ENCODE results near the gene EDIL3.

EDIL3 gene, protein sequence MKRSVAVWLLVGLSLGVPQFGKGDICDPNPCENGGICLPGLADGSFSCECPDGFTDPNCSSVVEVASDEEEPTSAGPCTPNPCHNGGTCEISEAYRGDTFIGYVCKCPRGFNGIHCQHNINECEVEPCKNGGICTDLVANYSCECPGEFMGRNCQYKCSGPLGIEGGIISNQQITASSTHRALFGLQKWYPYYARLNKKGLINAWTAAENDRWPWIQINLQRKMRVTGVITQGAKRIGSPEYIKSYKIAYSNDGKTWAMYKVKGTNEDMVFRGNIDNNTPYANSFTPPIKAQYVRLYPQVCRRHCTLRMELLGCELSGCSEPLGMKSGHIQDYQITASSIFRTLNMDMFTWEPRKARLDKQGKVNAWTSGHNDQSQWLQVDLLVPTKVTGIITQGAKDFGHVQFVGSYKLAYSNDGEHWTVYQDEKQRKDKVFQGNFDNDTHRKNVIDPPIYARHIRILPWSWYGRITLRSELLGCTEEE
- 0 to 2.3 reads per million in 2 donors for total RNA-seq

DNA sequence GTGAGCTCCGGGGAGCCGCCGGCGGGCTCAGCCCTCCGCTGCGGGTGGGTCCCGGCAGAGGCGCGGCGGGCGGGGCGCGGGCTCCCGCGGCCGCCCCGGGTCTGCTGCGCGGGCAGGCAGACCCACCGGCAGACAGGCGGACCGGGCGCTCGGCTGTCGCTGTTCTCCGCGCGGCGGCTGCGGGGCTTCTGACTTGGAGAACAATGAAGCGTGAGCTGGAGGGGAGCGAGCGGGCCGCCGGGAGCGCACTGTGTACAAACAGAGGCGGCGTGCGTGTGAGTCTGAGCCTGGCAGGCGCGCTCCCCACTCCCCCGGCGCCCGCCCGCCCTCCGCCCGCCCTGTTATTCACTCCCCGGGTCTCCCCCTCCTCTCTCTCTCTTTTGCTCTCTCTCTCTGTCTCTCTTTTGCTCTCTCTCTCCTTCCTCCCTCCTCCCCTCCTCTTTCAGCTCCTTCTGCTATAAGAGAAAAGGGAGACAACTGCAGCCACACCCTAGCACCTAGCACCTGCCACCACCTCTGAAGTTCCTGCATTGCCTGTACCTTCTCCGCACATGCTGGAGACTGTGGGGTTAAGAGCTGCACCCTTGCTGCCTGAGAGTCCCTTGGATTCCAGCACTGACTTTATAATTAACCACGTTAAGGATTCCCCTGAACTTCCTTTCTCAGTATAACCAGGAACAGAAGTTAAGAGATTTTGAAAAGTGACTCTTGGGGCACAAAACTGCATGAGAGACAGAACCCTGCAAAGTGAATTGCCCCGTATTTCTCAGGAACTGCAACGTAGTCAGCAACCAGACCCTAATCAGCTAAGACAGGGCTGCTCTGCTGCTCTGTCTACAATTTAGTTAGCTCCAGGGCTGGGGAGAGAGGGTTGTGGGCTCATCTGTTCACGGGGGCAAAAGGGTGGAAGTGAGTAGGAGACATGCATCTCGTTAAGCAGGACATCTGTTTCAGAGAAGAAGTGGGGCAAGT, at the start of gene EDIL3:
Gene EDIL3 (minus strand): TSS at position 277 of the 972 bp plus-strand sequence. CDS start 506 bp downstream, outside the sequence.
- peak in 1 of 5 experiments; percentile 3 for DNase-seq

DNA sequence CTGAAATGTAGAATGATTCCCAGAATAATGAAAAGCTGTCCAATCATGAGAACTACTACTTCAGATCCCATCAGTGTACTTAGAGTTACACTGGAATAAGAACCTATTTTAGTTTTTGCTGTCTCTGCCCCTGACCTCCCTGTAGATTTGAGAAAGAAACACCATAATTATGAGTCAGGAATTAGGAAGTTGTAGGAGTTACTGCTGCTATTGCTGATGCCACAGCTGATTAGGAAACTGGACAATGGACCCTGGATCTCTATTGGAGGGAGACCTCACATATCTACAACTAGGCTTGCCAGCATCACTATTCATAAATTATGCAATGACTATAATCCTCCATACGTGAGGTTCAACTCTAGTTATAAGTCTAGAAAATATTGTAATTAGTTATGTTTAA, 48.8 kb upstream of the EDIL3 start:
- no peak for DNase-seq

DNA sequence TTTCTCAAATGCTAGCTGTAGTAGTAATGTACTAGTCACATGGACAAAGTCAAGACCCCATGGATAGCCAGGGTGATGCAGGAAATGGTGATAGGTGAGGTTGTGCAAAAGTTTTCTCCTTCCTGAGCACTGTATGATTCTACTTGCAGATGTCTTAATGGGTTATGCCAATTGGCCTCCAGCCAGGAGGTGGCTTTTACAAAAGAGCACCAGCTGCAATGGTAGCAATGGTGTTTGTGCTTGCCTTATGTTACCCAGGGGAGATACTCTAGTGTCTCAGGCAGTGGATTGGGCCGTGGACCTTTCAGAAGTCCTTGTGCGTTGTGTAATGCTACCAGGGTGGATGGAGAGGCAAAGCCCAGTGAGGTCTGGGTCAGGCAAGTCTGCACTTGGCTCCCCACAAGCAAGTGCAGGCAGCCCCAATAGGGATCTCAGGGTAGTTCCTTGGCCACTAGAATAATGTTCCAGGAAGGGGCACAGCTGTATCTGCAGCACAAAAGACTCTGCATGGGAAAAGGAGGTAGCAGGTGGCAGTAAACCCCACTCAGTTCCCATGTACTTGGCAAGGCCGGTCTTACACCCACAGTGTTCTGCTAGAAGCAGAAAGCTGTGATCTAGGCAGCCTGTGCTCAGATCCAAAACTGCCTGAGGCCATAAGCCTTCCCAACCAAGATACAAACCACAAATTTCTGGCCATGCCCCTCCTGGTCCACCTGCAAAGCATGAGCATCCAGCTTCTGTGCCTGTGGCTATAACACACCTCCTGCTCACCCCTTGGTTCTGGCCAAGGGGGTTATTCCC, 46.4 kb upstream of the EDIL3 start:
- no peak for DNase-seq

DNA sequence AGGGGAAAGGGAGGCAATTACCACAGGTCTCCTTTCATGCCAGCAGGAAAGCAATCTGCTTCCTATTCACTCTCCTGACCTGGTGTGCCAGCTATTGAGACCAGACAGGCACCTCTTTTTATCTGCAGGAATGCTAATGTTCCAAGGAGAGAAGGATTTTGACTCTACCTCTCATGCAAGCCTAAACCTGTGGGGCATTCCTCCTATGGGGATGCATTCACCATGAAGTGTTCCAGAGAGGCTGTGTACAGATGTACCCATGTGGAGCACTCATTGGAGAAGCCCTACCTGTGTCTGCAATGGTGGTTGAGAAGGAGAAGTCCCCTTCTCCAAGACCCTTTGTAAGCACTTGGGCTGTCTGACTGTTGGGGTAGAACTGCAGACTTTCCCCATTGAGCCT, 45.4 kb upstream of the EDIL3 start:
- no peak for DNase-seq

DNA sequence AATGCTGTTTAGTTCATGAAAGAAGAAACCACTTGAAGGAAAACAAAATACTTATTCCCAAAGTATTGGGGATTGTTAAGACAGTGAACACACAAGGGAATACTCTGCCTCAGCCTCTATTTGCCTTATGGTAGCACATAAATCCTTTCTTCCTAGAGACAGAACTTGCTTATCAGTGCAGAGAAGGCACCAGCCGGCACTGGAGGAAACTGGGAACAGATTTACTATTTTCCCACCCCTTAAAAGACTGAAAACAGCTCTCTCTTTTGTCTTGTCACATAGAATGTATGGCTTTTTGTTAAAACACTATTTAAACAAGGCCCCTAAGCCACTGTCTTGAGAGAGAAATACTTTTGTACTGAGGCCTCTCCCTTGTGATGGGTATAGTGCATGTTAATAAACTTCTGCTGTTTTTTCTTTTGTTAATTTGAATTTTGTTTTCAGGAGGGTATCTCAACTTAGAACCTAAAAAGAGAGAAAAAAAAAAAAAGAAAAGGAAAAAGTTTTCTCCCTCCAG, 40.7 kb upstream of the EDIL3 start:
- DNase-seq: no peak

DNA sequence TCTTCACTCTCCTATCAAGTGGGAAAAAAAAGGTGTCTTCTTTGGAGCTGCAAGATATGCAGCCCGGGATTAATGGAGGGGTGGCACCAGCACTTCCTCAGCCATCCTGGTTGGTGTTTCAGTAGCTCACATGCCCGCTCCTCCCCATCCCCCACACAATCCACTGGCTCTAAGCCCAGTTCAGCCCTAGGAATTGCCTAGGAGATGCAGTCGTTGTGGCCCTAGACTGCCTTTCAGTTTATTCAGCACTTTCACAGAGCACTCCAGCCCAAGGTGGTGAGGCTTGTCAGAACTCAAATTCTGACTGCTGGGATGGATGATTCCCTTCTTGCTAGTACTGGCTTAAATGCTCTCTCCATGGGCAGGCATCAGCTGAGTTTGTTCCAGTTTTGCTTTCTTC, 35.1 kb upstream of the EDIL3 start:
- DNase-seq: no peak

DNA sequence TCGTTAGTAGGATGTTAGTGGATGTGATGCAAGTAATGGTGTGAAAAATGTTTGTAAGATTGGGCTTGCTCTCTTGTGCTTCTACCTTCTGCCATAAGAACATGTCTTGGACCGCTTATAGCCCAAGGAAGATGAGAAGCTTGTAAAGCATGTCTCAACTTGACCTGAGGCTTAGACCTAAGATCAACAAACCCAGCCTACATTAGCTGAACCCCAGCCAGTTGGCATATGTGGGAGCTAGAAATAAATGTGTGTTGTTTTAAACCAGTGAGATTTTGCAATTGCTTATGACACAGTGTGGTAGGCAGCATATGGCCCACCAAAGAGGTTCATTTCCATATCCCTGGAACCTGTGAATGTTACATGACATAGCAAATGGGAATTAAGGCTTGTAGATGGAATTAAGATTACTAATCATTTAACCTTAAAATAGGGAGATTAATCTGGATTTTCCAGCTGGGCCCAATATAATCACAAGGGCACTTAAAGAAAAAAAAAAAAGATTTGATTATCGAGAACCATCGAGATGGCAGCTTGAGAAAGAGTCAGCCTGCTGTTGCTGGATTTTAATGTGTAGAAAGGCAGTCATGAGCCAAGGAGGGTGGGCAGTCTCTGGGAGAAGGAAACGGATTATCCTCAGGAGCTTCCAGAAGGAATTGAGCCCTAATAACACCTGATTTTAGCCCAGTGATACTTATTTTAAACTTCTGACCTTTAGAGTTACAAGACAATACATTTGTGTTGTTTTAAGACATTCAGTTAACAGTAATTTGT, 27.3 kb upstream of the EDIL3 start:
- DNase-seq: no peak

DNA sequence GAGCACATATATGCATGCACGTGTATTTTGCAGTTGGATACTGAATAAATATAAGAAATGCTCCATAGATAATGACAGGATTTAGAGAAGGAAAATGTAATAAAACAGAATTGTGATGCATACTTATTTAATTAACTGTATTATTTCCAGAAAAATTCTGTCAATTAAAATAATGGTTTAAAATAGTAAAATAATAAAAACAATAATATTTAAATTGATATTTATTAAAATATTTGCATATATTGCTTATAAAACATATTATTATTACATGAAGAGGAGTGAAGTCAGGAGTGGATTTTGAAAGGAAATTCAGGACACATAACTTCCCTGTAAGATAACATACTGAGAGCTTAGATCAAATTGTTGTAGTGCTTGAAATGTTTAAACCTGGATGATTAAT, 21.4 kb upstream of the EDIL3 start:
- no peak for DNase-seq

DNA sequence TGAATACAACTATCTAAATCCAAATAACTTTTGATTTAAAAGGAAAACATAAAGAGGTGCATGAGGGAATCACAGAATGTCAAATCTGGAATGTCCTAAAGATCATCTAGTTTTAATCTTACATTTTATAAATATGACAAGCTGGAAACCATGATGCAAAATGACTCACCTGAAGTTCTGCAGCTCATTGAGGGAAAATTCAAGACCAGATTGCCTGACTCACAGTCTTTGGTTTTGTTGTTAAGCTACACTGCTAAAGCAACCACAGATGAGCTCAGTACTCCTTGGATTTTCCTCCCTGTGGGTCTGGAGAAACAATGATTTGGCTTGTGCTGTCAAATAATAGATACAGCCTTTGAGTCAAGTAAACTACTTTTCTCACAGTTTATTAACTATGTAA, 19.1 kb upstream of the EDIL3 start:
- DNase-seq: no peak

DNA sequence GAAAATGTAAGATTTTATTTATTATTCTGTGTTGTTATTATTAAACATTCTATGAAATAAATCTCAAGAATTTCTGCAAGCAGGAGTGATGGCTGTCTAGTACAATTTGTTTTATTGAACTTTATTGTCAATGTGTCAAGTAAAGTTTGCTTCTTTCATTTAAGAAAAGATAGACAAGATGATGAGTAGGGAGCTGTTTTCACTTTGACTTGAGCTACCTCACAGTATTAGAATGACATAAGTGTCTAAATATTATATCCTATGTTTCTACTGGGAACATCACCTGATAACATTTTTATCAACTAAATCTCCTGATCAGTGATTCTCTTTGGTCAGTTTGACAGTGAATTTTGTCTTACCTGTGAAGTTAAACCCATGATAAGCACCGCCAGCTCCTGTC, 12.7 kb upstream of the EDIL3 start:
- no peak for DNase-seq

DNA sequence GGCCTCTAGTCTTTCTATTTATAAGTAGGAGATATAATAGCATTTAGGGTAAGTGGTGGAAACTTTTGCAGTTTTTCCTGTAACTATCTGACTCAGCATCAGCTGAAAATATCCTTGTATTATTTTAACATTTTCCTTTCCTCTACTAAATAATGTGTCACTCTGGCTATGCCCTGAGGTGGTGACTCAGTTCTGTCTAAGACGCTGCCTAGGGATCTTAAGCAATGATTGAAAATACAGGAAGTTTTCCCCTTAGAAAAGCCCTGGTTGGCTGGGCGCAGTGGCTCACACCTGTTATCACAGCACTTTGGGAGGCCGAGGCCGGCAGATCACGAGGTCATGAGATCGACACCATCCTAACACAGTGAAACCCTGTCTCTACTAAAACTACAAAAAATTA, 9.3 kb upstream of the EDIL3 start:
- DNase-seq: no peak

DNA sequence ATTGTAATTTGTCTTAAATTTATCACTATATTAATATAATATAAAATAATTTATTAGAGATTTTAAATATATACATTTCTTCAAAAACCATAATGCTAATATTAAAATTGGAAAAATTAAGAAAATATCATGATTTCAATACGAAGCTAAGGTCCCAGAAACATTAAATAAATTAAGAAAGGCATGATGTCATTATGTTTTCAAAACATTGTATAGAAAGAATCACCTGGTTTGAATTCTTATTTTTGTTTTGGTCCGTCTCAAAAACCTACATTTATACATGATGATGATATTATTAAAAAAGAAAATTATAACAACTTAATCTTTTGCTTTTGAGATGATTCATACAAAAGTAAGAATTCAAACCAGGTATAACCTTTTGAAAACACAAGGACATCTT, 8.2 kb upstream of the EDIL3 start:
- no peak for DNase-seq

DNA sequence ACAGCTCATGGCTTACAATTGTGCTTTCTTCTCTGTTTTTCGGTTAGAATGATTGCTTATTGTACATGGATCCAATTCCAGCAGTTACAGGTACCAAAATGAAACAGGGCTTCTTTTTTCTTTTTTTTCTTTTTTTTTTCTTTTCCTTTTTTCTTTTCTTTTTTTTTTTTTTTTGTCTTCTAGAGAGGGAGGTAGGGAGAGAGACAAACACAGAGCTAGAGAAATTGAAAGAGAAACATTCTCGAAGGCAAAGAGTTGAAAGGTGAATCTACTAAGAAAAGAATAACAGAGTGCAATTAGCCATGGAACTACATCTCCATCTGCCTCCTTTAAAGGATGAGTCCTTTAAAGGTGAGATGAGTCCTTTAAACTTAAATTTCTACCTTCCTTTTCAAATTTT, 1.0 kb upstream of the EDIL3 start:
- no peak for DNase-seq

DNA sequence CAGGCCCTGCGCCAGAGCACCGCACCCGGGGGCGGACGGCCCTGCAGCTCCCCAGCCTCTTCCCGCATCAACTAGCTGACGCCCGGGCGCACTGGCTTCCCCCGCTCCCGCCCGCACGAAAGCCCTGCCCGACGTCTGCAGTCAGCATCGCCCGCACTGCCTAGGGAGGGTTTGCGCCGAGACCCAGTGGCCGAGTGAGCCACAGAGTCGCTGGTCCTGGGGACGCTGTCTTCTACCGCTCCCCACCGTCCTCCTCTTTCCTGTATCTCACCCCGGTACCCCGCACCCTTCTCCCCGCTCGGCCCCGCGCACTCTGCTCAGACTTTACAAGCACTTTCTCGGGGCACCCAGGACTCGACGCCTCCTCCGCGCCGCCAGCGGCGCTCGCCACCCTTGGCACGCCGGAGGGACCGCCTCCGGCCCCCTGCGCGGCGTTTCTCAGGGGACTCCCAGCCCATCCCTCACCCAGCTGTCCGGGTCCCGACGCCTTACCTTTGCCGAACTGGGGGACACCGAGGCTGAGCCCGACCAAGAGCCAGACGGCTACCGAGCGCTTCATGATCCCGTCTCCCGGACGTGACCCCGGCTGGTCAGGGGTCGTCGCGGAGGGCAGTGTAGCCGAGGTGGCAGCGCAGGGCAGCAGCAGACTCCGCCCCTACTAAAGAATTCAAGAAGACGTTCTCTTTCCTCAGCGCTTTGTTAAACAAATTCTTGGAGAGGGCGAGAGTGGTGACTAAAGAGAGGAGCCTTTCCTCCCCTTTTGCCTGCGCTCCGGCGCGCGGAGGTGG, 670 bp downstream of the EDIL3 start:
- peak in 1 of 5 experiments; percentile 7 for DNase-seq

DNA sequence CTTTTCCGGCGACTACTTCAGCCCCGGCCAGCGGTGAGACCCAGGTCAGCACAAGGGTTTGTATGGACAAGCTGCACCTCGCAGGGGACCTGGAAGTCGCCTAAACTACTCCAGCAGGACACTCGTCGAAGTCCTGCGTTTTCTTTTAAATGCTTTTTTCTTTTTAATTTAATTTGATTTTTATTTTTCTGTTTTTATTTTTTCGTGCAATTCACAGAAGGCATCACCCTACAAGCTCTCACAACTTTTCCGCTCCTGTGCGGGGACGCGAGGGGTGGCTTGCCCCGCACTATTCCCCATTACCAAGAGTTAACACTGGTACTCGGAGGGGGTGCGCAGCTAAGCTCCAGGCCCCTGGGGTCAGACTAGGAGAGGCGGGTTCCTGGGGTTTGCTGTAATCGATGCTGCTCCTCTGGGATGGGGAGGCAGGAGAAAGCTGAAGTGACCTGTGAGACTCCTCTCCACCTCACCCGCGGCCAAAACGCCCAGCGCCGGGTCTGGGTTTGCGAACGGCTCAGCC, 1.3 kb downstream of the EDIL3 start:
- no peak for DNase-seq

DNA sequence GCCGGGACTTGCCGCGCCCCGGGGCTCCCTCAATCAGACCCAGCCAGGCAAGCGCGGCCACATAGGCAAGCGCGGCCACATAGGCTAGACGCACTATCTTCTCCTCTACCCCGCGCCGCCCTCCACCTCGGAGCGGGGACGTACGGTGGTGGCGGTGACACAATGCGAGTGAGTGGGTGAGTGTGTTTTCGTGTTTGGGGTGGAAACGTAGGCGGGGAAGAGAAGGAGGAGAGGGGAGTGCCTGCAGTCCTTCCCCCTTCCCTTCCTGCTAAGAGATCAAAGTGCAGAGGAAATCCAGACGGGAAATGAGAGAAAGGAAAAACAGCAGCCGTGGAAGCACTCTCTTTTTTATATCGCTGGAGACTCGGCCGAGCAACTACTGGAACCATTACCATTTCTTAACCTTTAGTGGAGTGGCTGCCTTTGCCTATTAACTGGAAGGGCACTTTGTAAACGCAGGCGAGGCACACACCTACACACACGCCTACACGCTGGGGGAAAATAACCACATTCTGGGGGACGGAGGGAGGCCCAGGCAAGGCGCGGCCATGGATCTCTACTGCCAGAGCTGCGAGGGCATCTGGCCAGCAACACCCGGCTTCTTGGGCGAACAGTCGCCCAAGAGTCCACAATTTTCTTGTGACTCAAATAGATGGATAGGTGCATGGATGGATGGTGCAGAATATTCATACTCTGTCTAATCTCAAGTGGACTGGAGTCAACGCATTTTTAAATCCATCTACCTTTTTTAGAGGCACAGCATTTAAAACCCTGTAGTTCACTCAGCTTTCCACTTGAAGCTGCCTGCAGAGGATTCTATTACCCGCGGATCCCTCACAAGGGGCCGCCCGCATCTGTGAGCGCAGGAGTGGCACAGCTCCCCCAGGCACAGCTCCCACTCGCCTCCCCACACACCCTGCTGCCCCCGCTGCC, 2.1 kb downstream of the EDIL3 start:
- DNase-seq: peak in 1 of 5 experiments; percentile 5

DNA sequence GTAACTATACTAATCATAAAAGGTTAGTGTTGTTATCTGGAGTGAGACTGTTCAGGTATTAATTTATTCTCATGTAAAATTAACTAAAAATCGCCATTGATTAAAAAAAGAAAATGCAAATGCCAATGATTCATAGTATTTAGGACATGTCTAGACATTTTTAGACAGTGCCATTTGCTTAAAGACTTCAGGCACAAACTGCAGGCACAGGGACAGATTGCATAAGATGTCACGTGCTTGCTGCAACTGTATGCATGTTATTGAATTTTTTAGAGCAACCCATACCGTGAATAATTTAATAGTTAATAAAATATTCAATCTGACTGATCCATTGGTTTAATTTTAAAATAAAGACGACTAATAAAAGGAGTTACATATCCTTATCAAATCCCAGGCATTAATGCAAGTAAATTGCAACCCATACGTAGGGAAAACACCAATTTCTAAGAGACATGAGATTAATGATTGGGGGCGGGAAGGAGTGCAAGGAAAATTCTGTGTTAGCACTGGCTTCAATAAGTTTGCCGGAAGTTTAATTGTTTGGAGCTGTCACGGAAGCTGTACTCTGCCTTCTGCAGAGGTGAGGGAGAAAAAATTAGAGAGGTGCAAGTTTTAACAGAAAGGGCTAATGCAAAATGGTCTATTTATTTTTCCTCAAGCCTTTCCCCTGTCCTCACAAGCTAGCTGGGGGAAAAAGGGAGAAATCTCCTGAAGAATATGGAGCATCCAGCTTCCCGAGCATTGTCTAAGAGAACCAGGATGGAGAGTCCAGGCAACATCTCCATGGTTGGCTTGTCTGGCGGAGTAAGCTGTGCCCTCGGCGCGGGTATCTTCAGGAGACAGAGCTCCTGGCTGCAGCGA, 2.9 kb downstream of the EDIL3 start:
- no peak for DNase-seq

DNA sequence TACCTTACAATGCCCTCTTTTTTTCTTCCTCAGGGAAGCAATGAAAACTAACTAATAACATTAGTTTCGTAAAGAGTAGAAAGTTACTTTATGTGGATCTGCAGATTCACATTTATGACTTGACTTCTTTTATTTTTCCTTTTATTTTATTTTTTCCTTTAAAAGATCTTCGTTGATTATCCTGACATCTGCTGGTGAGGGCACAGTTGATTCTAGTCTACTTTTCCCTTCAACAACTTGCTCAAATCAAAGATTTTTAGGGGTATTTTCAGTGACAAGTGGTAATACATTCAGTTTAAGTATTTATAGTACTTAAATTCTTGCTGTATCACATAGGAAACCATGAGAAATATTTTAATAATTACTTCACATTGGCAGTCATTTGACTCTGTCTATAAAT, 4.9 kb downstream of the EDIL3 start:
- no peak for DNase-seq

All from T-helper 2 cell (primary cell).